Trophoblast cell (in vitro differentiated cells and primary cell): ENCODE results near the gene ACSBG1.
A peak's percentile ranks its signal among the peaks of the same experiment; 100 is the strongest.

Source experiments
- DNase-seq, 2 donors: peaks; one replicate each; pipeline ENCODE4 v3.0.0-alpha.2; 2016
- H2AFZ ChIP-seq: 2 replicates; pipeline ENCODE4 v1.6.1; 2013; ENCODE audit warnings: low read length, moderate library complexity, mild to moderate bottlenecking; ENCODE audit not compliant: insufficient read depth, poor library complexity
- H2AK5ac ChIP-seq: 2 replicates; pipeline ENCODE4 v1.6.1; 2013; ENCODE audit warnings: mild to moderate bottlenecking, low read length
- H2BK120ac ChIP-seq: 2 replicates; pipeline ENCODE4 v1.6.1; 2013; ENCODE audit warnings: low read length, mild to moderate bottlenecking, moderate library complexity; ENCODE audit not compliant: insufficient read depth, poor library complexity
- H2BK12ac ChIP-seq: 2 replicates; pipeline ENCODE4 v1.6.1; 2013; ENCODE audit warnings: mild to moderate bottlenecking, low read length, moderate library complexity
- H2BK5ac ChIP-seq: 2 replicates; pipeline ENCODE4 v1.6.1; 2013; ENCODE audit warnings: low read length, low read depth, moderate library complexity, mild to moderate bottlenecking; ENCODE audit not compliant: poor library complexity
- H3K14ac ChIP-seq: 2 replicates; pipeline ENCODE4 v1.6.1; 2013; ENCODE audit warnings: mild to moderate bottlenecking, low read length
- H3K18ac ChIP-seq: 2 replicates; pipeline ENCODE4 v1.6.1; 2013; ENCODE audit warnings: mild to moderate bottlenecking, low read length
- H3K23ac ChIP-seq: 2 replicates; pipeline ENCODE4 v1.6.1; 2013; ENCODE audit warnings: low read length
- H3K27ac ChIP-seq: 2 replicates; pipeline ENCODE4 v1.5.1; 2013; ENCODE audit warnings: low read depth, mild to moderate bottlenecking, inconsistent platforms, low read length, moderate library complexity
- H3K27me3 ChIP-seq: 2 replicates; pipeline ENCODE4 v1.6.1; 2013; ENCODE audit warnings: inconsistent platforms, mild to moderate bottlenecking, low read length, moderate library complexity; ENCODE audit not compliant: insufficient read depth
- H3K36me3 ChIP-seq, 2 experiments: 1 replicate in 1 of 2; 2 replicates in 1 of 2; pipeline ENCODE4 v1.6.1; 2013; ENCODE audit warnings: low read length in 2 of 2, mild to moderate bottlenecking in 2 of 2, moderate library complexity in 1 of 2; ENCODE audit not compliant: insufficient read depth in 2 of 2, control insufficient read depth in 1 of 2
- H3K4ac ChIP-seq: 2 replicates; pipeline ENCODE4 v1.6.1; 2013; ENCODE audit warnings: low read depth, mild to moderate bottlenecking, low read length, moderate library complexity
- H3K4me1 ChIP-seq, 2 experiments: 1 replicate in 1 of 2; 2 replicates in 1 of 2; pipeline ENCODE4 v1.6.1; 2013; ENCODE audit warnings: low read length in 2 of 2, mild to moderate bottlenecking in 2 of 2, moderate library complexity in 1 of 2; ENCODE audit not compliant: insufficient read depth in 2 of 2, control insufficient read depth in 1 of 2
- H3K4me2 ChIP-seq: 2 replicates; pipeline ENCODE4 v1.6.1; 2013; ENCODE audit warnings: inconsistent platforms, mild to moderate bottlenecking, low read length, moderate library complexity
- H3K4me3 ChIP-seq: 2 replicates; pipeline ENCODE4 v1.5.1; 2013; ENCODE audit warnings: mild to moderate bottlenecking, low read depth, low read length, inconsistent platforms
- H3K79me1 ChIP-seq: one replicate; pipeline ENCODE4 v1.6.1; 2013; ENCODE audit warnings: low read length
- H3K79me2 ChIP-seq: 2 replicates; pipeline ENCODE4 v1.6.1; 2013; ENCODE audit warnings: low read length, mild to moderate bottlenecking; ENCODE audit not compliant: control insufficient read depth, insufficient read depth, poor library complexity
- H3K9ac ChIP-seq: 2 replicates; pipeline ENCODE4 v1.6.1; 2013; ENCODE audit warnings: mild to moderate bottlenecking, low read length
- H3K9me3 ChIP-seq: 2 replicates; pipeline ENCODE4 v1.6.1; 2013; ENCODE audit warnings: low read depth, mild to moderate bottlenecking, control low read depth, inconsistent platforms, low read length; ENCODE audit not compliant: insufficient read depth
- H4K12ac ChIP-seq: 2 replicates; pipeline ENCODE4 v1.6.1; 2013; ENCODE audit warnings: low read depth, mild to moderate bottlenecking, low read length, moderate library complexity
- H4K8ac ChIP-seq: 2 replicates; pipeline ENCODE4 v1.6.1; 2013; ENCODE audit warnings: low read depth, mild to moderate bottlenecking, low read length, moderate library complexity
- H4K91ac ChIP-seq: one replicate; pipeline ENCODE4 v1.6.1; 2013; ENCODE audit warnings: low read depth, mild to moderate bottlenecking, low read length, moderate library complexity
- WGBS: extraction: QIAGEN DNeasy Blood & Tissue Kit; methylation state at CpG from one replicate; pipeline ENCODE4 v1.1.7; 2013; ENCODE audit warnings: missing lambda C conversion rate; ENCODE audit not compliant: insufficient read length, insufficient coverage; ENCODE audit errors: extremely low coverage; 5-methylcytosine and 5-hydroxymethylcytosine counted together

ACSBG1 gene

DNA sequence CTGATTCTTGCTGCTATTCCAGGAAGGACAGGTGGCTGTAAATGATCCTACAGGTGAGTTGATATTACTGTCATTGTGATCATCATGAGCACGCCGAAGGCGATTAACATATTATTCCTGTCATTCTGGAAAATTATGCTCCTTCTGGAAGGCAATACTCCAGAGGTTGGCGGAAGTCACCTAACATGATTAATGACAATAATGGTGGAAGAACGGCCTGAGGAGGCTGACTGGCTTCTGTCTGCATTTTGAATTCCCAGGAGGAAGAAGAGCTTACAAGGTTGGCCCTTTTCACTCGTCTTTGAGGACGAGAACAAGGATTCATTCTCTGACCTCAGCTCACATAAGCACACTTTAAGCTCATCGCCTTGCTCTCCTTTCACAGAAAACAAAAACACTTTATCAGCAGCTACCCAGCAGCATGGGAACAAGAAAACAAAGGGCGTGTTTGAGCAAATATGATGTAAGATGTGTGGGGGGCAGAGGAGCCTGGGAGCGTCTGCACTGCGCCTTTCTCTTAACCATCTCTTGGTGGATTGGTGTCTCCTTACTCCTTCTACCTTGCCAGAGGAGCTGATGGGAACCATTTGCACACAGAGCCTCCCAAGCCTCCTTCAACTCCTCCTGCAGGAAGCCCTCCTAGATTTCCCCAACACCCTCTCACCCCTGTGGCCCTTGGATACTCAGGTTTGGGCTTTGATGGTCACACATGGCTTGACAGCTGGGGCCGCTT is 23.0 kb downstream of the ACSBG1 start:
- Histone ChIP-seq H3K4me1 (peaks cover 18 to 21% of the 10 kb centered on the region in 2 experiments), H3K14ac (no peak overlapping the region), H2BK12ac (no peak overlapping the region), H3K23ac (no peak overlapping the region), H3K4me2 (no peak overlapping the region), H2AK5ac (no peak overlapping the region), H4K8ac (no peak overlapping the region), H3K9ac (no peak overlapping the region), H4K91ac (no peak overlapping the region), H2AFZ (no peak overlapping the region), H2BK5ac (no peak overlapping the region), H3K79me2 (no peaks in the 10 kb centered on the region), H3K79me1 (no peaks in the 10 kb centered on the region), H4K12ac (no peak overlapping the region), H3K4ac (no peak overlapping the region), H3K27ac (no peak overlapping the region), H3K27me3 (no peaks in the 10 kb centered on the region), H3K9me3 (no peaks in the 10 kb centered on the region), H3K4me3 (no peak overlapping the region), H3K18ac (no peak overlapping the region), H2BK120ac (no peak overlapping the region), H3K36me3 (no peaks in the 10 kb centered on the region)
- no peak for DNase-seq
- WGBS, result no CpG with 5 or more reads among the region's 12 CpGs

DNA sequence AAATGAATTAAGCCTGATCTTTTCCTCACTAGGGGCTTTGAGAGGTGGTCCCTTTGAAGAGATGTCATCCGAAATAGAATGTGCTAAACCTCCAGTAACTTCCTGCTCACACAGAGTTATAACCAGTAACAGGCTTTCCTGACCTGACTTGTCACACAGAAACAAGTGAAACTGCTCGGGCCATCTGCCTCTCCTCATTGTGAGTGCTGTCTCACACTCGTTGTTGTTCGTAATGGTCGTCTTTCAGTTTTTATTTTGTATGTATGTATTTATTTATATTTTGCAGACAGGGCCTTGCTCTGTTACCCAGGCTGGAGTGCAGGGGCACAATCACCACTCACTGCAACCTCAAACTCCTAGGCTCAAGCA is 24.0 kb downstream of the ACSBG1 start:
- Histone ChIP-seq H2AK5ac (no peak overlapping the region), H3K27ac (no peak overlapping the region), H2BK5ac (no peak overlapping the region), H2BK12ac (no peak overlapping the region), H3K4me2 (no peak overlapping the region), H3K79me1 (no peaks in the 10 kb centered on the region), H3K36me3 (no peaks in the 10 kb centered on the region), H3K4me1 (peaks cover 20 to 25% of the 10 kb centered on the region in 2 experiments), H3K23ac (no peak overlapping the region), H3K18ac (no peak overlapping the region), H4K8ac (no peak overlapping the region), H3K4ac (no peak overlapping the region), H3K27me3 (no peaks in the 10 kb centered on the region), H2BK120ac (no peak overlapping the region), H2AFZ (no peak overlapping the region), H3K9me3 (no peaks in the 10 kb centered on the region), H3K4me3 (no peak overlapping the region), H3K14ac (no peak overlapping the region), H3K79me2 (no peaks in the 10 kb centered on the region), H4K91ac (no peak overlapping the region), H4K12ac (no peak overlapping the region), H3K9ac (no peak overlapping the region)
- no CpG with 5 or more reads among the region's 5 CpGs for WGBS
- no peak for DNase-seq

GRCh38 chr15:78209646-78210348 is 24.6 kb downstream of the ACSBG1 start:
- no peak overlapping the region for H3K4me2 ChIP-seq
- no peak overlapping the region for H2BK120ac ChIP-seq
- H3K9ac ChIP-seq, result no peak overlapping the region
- no peak overlapping the region for H2AK5ac ChIP-seq
- no peaks in the 10 kb centered on the region for H3K27me3 ChIP-seq
- H3K14ac ChIP-seq, result no peak overlapping the region
- no peak overlapping the region for H4K91ac ChIP-seq
- H2BK5ac ChIP-seq, result no peak overlapping the region
- H3K4me3 ChIP-seq, result no peak overlapping the region
- H3K27ac ChIP-seq, result no peak overlapping the region
- H3K4me1 ChIP-seq, result peaks cover 20 to 25% of the 10 kb centered on the region in 2 experiments
- H4K12ac ChIP-seq, result no peak overlapping the region
- WGBS, result no CpG with 5 or more reads among the region's 9 CpGs
- H3K4ac ChIP-seq, result no peak overlapping the region
- H2AFZ ChIP-seq, result no peak overlapping the region
- DNase-seq, result no peak
- no peak overlapping the region for H4K8ac ChIP-seq
- no peaks in the 10 kb centered on the region for H3K79me2 ChIP-seq
- no peaks in the 10 kb centered on the region for H3K79me1 ChIP-seq
- no peaks in the 10 kb centered on the region for H3K9me3 ChIP-seq
- no peak overlapping the region for H3K18ac ChIP-seq
- H2BK12ac ChIP-seq, result no peak overlapping the region
- H3K36me3 ChIP-seq, result no peaks in the 10 kb centered on the region
- no peak overlapping the region for H3K23ac ChIP-seq

DNA sequence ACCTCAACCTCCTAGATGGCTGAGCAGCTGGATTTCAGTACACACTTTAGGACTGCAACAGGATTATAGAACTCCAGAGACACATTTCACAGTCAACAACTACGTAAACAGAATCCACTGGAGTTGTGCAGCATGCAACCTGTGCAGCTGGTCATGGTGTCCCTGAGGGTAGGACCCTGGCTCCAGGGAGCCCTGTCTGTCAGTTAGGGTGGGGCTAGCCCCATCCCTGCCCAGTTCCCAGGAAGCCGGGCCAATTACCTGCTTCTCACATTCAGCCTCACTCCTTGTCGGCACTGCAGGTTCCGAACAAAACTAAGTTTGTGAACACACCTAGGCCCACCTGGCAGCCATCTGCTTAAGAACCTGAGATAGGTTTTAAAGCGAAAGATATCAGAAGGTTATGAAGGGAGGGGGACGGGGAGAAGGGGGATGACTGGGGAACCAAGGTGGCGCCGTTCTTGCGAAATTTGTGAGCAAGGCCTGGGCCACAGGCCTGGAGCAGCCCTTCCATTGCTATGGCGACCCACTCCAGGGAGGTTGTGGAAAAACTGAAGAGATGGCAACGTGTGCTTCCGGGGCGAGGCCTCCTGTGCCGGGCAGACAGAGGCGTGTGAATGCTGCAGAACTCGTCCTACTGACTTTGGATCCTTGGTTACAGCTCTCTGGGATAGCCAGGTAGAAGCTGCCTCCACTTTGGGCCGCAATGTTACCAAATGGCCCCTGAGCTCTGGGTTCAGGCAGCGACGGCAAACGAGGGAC is 25.3 kb downstream of the ACSBG1 start:
- no peak overlapping the region for H3K18ac ChIP-seq
- H3K9ac ChIP-seq, result no peak overlapping the region
- H3K4ac ChIP-seq, result no peak overlapping the region
- no peak overlapping the region for H2BK12ac ChIP-seq
- DNase-seq, result peak in 1 of 2 donors; percentile 13
- H3K4me2 ChIP-seq, result no peak overlapping the region
- peaks cover 20 to 25% of the 10 kb centered on the region in 2 experiments for H3K4me1 ChIP-seq
- H2AK5ac ChIP-seq, result no peak overlapping the region
- no peak overlapping the region for H2AFZ ChIP-seq
- H3K27me3 ChIP-seq, result no peaks in the 10 kb centered on the region
- no peak overlapping the region for H3K23ac ChIP-seq
- no peak overlapping the region for H4K91ac ChIP-seq
- H4K8ac ChIP-seq, result no peak overlapping the region
- no peak overlapping the region for H3K27ac ChIP-seq
- H3K36me3 ChIP-seq, result no peaks in the 10 kb centered on the region
- H2BK120ac ChIP-seq, result no peak overlapping the region
- no peaks in the 10 kb centered on the region for H3K9me3 ChIP-seq
- no peak overlapping the region for H2BK5ac ChIP-seq
- no peak overlapping the region for H3K4me3 ChIP-seq
- no peak overlapping the region for H4K12ac ChIP-seq
- H3K79me2 ChIP-seq, result no peaks in the 10 kb centered on the region
- no peaks in the 10 kb centered on the region for H3K79me1 ChIP-seq
- H3K14ac ChIP-seq, result no peak overlapping the region
- no CpG with 5 or more reads among the region's 20 CpGs for WGBS
